GM12892 (cell line): ENCODE data around the gene TDRD6.

ENCODE experiments used
- DNase-seq: peaks from one replicate; pipeline ENCODE4 v3.0.0; 2011; ENCODE audit not compliant: insufficient read length
- FAIRE-seq: peaks from 2 replicates; lab custom pipeline; 2011; peaks lifted over from hg19 to GRCh38; lab: Jason Lieb, UNC
- POLR2A ChIP-seq: IDR thresholded peaks from 2 replicates; pipeline ENCODE4 v1.6.1; 2011; ENCODE audit warnings: low read depth, low read length, control low read depth
- POLR2AphosphoS5 ChIP-seq: IDR thresholded peaks from 2 replicates; pipeline ENCODE4 v1.6.1; 2011; ENCODE audit warnings: low read depth, low read length, control low read depth
- TAF1 ChIP-seq: IDR thresholded peaks from 2 replicates; pipeline ENCODE4 v1.6.1; 2011; ENCODE audit warnings: low read depth, mild to moderate bottlenecking, control low read depth, low read length, borderline replicate concordance

The TDRD6 gene

DNA sequence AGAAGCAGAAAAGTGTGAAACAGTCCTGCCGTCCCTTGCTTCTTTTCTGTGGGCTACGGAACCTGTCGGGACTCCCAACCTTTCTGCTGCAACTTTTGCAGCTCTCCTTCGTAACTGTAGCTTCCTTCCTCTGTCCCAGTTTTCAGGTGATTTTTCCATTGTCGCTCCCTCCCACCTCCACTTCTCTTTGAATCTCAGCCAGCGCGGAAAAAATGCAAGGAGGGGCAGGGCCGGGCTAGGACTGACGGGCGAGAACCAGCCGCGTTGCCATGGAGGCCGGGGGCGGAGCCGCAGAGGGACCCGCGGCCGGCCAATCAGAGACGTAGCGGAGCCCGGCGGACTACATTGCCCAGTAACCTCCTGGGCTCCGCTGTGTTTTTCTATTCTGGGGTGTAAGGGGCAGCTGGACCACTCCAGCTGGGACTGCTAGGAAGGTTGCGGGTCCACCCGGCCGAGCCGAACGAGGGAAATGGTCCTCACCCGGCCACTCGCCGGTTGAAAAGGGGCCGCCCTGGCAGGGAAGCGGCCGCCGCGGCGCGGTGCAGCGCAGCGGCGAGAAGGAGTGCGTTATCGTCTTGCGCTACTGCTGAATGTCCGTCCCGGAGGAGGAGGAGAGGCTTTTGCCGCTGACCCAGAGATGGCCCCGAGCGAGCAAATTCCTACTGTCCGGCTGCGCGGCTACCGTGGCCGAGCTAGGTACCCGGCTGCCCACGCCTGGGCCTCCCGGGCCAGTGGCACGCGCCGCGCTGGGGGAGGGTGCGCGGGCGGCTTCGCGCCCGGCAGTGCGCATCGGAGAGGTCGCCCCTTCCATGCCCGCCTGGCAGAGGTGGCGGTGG lies 34.9 kb upstream of the TDRD6 start, which contains the start of the genes CYP39A1 and SLC25A27:
TSS of gene CYP39A1 (minus strand) at position 216 of the 836 bp plus-strand sequence. CDS start 236 bp downstream, outside the sequence.
TSS of gene SLC25A27 (plus strand) at position 373 of the 836 bp plus-strand sequence. CDS start at position 591, 218 bp downstream.
- TF ChIP-seq POLR2AphosphoS5 (no peak), TAF1 (no peak), POLR2A (no peak)
- FAIRE-seq (peak; percentile 73), DNase-seq (peak; percentile 59)

DNA sequence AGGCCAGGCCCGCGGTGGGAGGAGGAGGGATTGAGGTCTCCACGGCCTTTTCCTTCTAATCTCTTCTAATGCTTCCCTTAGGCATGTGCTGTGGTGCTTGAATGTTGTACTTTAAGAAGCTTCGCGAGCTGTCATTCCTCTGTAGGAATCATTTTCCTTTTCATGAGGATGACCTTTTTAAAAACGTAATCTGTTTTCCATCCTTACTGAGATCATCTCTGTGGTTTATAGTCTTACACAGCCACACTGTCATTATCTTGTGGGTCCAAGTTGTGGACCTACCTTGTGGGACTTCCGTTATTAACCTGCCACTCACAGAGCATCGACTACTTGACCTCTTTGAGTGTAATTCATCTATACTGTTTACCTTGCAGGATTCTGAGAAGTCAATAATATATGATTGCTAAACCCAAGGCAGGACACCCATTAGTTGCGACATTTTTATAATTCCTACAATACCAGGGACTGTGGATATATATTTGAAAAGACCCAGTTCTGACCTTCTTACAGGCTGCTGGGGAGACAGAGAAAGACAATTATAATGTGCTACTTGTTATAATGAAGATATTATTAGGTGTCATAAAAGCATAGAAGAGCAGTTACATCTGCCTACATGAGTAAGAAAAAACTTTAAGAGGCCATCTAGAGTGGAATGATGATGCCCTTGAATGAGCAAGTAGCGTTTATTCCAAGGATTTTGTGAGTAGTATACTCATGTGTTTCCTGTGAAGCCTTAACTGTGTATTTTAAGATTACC lies 34.1 kb upstream of the TDRD6 start:
- TF ChIP-seq POLR2A = no peak
- TF ChIP-seq TAF1 = no peak
- TF ChIP-seq POLR2AphosphoS5 = no peak
- no peak for DNase-seq

DNA sequence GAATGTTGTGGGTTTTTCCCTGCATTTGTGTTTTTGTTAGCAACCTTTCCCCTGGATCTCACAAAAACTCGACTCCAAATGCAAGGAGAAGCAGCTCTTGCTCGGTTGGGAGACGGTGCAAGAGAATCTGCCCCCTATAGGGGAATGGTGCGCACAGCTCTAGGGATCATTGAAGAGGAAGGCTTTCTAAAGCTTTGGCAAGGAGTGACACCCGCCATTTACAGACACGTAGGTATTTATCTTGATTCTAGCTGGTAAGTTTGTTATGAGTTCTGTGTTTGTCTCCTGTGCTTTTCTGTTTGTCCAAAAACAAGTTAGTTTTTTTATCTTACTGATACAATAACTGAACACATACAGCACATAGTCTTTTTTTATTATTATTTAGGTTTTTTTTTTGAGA lies 31.9 kb upstream of the TDRD6 start:
- no peak for DNase-seq
- no peak for FAIRE-seq
- TF ChIP-seq TAF1 = no peak
- TF ChIP-seq POLR2AphosphoS5 = no peak
- TF ChIP-seq POLR2A = no peak

More for the DNA sequence above, 34.1 kb upstream of the TDRD6 start:
- no peak for FAIRE-seq

DNA sequence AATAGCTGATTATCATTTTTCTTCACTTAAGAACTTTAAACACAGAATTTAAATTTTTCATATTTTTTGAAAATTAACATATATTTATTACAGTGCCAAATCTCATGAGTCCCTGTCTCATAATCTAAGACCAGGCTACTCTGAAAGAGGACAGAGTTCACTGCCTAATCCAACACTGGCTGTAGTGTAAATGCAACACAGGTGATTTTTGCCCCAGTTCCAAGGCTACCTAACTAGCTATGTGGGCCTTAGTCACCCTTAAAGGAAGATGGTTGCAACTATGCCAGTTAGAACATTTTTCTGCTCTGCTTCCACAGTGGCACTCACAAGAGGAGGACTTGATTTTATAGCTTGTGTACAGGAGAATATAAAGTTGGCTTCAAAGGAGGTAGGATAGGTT lies 30.0 kb upstream of the TDRD6 start:
- no peak for DNase-seq
- TF ChIP-seq POLR2AphosphoS5 (no peak), POLR2A (no peak), TAF1 (no peak)
- FAIRE-seq = no peak

DNA sequence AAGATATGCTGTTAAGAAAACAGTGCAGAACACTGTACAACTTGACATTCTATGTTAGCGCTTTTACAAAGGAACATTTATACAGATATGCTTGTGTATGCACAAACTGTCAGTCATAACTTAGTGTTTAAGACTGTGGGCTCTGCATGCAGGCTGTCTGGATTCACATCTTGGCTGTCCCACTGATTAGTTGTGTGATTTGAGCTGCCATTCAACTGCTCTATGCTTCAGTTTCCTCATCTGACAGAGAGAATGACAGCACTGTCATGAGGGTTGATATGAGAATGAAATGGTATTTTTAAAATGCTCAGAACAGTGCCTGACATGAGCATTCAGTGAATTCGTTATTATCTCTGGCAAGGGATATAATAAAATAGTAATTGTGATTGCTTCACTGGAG lies 26.2 kb upstream of the TDRD6 start:
- no peak for TF ChIP-seq POLR2A
- no peak for TF ChIP-seq TAF1
- TF ChIP-seq POLR2AphosphoS5 = no peak
- DNase-seq = no peak
- FAIRE-seq = no peak

DNA sequence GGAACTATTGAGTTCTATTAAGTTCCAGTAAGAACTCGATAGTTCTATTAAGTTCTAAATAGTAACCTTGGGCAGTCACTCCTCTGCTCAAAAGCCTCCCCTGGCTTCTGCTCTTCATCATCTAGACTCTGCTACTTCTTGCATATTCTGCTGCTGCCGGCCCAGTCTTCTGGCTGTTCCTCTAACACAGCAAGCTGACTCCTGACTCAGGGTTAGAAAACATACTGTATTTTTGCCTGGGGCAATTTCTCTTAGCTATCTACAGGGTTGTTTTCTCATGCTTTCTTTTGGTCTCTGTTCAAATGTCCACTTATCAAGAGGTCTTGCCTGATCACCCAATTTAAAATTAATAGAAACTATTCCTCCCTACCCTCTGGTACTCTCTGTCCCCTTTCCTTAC lies 20.3 kb upstream of the TDRD6 start:
- FAIRE-seq = no peak
- DNase-seq = no peak
- TF ChIP-seq POLR2AphosphoS5 (no peak), POLR2A (no peak), TAF1 (no peak)

DNA sequence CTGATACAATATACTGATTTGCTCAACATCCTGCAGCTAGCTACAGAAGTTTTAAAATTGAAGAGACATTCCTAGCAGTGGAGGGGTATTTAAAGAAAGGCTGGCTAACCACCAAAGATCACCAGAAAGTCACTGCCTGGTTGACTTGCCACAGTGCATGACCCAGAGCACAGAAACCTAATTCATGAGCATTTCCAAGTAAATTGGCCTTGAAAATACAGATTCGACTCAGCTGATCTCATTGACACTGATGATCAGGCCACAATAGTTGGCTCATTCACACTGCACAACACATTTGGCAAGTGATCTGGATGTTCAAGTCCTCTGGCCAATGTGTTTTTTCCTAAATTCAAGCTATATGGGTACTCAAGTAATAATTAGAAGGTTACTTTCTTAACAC lies 13.3 kb upstream of the TDRD6 start:
- FAIRE-seq (no peak), DNase-seq (no peak)
- TF ChIP-seq POLR2A (no peak), TAF1 (no peak), POLR2AphosphoS5 (no peak)

DNA sequence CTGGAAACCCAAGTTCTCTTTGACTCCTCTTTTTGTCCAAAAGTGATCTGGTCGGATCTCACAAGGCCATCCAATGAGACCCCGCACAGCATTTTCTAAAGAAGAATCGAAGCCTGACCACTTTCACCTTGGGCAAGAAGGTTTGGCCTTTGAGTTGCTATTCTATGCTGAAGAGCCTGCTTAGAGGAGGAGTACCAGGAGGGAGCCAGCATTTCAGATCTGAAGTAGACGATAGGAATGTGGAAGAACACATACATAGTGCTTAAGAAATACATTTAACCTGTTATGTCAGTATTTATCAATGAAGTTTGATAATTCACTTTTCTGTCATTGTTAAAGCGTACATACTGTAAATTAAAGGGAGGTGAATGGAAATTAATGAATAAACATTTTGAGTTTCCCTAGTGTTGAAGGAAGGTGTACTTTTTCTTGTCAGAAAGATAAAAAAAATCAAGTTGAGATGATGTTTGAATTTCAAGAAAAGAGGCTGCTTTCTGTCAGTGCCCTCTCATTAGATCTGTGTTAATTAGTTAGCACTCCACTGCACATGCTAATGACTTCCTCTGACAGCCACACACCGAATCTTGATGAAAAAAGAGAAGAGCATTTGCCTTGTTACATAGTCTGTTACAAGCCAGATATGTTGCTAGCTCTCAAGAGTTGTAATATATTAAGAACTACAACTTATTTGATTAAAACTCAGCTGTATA lies 10.9 kb upstream of the TDRD6 start:
- FAIRE-seq = no peak
- no peak for DNase-seq
- TF ChIP-seq POLR2A (no peak), POLR2AphosphoS5 (no peak), TAF1 (no peak)

DNA sequence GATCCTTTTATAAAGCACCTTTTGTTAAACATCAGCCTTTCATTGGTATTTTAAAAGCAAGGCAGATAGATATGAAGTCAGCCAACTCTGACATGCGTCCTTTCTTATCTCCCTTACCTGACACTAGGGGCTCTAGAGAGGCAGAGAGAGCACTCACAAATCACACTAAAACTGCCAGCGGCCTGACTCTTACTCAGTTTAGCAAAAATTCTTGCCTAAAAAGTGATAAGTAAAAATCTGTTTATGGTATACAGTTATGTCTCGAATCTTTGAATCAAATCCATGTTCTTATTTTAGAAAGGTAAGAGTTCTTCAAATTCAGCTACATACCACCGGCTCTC lies 10.4 kb upstream of the TDRD6 start:
- no peak for FAIRE-seq
- DNase-seq = no peak
- TF ChIP-seq POLR2A (no peak), POLR2AphosphoS5 (no peak), TAF1 (no peak)

DNA sequence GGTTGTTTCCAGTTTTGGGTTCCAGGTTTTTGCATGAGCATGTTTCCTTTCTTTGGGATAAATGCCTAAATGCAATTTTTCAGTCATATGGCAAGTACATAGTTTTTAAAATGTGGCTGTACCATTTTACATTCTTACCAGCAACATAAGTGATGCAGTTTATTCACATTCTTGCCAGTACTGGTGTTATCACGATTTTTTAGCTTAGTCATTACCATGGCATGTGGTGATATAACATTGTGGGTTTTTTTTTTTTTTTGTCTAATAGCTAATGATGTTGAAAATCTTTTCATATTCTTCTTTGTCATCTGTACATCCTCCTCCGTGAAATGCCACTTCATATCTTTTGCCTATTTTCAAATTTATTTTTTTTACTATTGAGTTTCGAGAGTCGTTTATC lies 2.9 kb upstream of the TDRD6 start:
- FAIRE-seq (no peak), DNase-seq (no peak)
- no peak for TF ChIP-seq POLR2AphosphoS5
- TF ChIP-seq POLR2A = no peak
- no peak for TF ChIP-seq TAF1

DNA sequence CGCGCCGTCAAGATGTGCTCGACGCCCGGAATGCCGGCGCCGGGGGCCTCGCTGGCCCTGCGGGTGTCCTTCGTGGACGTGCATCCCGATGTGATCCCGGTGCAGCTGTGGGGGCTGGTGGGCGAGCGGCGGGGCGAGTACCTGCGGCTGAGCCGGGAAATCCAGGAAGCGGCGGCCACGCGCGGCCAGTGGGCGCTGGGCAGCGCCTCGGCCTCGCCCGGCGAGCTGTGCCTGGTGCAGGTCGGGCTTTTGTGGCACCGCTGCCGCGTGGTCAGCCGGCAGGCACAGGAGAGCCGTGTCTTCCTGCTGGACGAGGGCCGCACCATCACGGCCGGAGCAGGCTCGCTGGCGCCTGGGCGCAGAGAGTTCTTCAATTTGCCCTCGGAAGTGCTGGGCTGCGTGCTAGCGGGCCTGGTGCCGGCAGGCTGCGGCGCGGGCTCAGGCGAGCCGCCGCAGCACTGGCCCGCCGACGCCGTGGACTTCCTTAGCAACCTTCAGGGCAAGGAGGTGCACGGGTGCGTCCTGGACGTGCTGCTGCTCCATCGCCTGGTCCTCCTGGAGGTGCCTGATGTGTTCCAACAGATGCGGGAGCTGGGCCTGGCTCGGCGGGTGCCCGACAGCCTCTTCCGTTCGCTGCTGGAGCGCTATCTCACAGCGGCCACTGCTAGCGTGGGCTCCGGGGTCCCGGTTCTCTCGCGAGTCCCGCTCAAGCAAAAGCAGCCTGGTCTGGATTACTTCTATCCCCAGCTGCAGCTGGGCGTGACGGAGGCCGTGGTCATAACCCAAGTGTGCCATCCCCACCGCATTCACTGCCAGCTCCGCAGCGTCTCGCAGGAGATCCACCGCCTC lies 656 bp downstream of the TDRD6 start:
- no peak for FAIRE-seq
- TF ChIP-seq TAF1 (no peak), POLR2A (no peak), POLR2AphosphoS5 (no peak)
- no peak for DNase-seq
